ENCODE measurements around the gene ITGA6. TPM values are rescaled to one million over a fixed set of nuclear protein-coding genes. Genes with fewer than 3 reads are reported as not detected.

ITGA6 gene
- polyA plus RNA-seq, 3 donors, result 96.3 to 115 (median 111) TPM

DNA sequence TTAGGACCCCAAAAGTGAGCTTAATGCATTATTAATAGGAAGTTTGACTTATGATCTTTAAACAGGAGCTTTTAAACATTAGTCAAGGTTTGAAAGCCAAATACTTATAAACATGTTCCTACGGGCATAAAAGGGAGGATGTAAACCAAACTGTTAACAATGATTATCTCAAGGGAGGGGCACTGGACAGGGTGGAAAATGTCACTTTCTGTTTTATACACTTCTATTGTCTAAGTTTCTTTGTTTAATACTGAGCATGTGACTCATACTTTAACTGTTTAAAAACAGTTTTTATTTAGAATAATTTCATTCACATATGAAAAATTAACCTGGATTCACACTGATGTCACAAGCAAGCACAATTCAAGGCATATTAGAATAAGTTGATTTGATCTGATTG lies 18.3 kb upstream of the ITGA6 start:
- DNase-seq, result no peak

DNA sequence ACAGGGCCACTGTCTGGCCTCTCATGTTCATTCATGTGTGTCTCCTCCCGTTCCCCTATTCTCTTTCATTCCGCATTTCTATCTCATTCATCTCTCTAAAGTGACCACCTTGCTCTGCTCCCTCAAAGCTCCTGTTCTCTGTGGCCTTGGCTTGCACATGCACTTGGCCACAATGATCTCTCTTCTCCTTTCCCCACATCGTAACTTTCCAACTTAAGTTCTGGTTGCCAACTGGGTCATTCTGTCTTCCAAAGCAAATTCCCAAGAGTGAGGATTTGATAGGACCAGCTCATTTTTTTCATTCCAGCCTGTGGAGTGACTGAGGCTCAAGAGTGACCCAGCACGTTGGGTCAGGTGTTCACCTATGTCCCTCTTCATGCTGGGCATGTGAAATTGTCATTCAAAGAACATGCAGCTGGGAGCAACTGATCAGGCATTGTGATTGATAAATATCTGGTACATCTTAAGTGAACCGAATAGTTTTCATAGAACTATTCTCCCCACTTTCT lies 14.3 kb upstream of the ITGA6 start:
- no peak for DNase-seq

DNA sequence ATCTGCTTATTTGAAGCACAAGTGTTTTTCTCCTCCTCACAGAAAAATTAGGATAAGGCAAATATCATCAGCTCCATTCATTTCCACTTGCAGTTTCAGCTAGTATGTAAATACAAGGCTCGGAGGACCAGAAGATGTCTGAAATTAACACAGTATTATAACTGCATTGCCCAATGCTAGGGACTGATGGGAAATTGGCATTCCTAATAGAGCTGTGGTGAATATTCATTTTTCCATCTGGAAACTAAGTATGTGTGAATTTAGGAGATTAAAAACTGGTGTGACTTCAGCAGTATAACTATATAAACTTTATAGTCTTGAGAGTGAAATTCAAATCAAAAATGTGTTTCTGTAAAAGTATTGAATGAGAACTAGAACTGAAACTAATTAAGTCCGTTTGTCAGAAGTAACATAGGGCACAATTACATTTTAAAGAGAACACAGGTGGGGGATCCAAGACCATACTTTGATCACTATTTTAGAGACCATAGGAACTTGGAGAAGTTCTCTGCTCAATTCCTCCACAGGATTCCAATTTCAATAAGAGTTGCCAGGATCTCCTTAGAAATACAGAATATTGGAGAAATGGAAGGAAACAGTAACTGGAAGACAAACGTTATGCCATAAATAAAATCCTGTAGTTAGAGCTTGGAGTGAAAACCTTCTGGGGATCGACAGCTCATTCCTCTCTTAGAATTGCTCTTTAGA lies 12.1 kb upstream of the ITGA6 start:
- no peak for DNase-seq

DNA sequence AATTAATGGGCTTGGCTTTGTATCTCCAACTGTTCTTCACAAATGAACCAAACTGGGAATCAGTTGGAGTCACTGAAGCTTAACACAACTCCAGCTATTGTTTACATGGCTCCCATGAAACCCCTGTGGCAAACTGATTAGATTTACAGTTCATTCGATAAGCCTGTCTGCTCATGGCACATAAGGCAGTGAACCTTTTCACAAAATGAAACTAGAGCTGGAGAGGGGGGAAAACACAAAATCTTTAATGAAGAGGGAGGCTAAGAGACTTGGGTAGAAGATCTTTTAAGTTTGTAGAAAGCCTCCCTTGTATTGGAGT lies 11.6 kb upstream of the ITGA6 start:
- peak; percentile 75 for DNase-seq

DNA sequence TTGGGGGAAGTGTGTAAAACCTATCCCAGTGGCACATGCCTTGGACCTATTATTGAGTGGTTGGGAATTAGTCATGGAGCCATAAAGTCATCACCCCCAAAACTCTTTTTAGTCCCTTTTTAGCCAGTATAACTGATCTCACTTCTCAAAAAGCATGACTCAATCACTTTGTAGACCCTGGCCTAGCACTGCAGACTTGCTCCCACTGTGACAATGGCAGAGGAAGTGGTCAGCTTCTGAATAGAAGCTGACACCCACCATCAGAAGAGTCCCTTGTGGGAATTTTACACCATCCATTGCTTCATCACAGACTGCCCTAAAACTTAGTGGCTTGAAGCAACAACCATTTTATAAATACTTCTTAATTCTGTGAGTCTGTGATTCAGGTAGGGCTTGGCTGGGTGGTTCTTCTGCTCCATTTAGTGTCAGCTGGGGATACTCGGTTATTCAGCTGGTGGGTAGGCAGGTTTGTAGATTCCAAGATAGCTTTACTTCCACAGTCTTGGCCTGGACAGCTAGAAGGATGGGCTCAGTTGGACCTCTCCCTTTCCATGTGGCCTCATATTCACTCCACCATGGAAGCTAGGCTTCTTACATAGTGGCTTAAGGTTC lies 10.8 kb upstream of the ITGA6 start:
- no peak for DNase-seq

DNA sequence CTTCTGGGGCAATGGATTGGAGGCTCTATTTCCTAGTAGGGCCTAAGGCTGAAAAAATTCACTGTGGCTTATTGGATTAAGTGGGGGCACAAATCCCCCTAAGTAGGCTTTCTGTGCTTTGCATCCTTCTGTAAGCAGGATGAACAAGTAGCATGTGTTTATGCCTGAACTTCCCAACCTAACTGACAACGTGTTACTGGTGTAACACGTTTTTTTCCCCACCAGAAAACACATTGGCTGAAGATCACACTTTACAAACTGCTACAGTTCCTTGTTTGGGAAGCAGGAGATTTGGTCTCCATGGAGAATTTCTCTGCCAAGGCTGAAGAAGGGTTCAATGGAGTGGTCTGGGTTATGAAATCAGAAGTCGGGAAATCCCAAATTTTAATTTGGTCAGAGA lies 7.2 kb upstream of the ITGA6 start:
- no peak for DNase-seq

DNA sequence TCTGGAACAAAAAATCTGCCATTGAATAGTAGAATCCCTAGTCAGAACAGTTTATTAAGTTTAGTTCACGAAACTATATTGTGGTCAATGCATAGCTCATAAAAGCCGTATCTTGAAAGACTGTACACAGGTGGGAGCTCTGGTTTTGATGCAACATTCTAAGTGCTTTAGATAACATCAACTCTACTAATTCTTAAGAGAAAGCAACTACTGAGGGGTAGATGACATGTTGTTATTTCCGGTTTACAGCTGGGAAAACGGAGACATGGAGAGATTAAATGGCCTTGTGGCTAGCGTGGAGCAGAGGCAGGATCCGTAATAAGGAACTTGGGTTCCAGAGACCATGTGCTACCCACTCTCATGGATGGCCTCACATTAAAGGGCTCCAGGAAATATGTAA lies 4.2 kb upstream of the ITGA6 start:
- no peak for DNase-seq

DNA sequence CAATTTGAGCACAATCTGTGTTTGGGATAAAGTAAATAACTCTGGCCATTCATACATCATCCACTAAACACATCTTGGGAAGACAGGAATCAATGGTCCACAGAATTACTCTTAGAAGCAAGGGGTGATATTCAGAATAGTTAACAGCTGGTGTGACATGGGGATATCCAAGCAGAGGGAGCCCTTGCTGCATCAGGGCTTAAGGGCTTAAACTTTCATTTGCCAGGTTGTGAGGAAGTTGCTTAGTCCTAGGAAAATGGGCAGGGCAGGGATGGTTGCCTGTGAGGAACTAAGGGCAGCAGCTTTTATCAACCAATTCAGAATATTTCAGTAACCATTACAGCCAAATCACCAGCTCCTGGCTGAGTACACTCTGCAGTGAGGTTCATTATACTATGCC lies 2.0 kb upstream of the ITGA6 start:
- no peak for DNase-seq

DNA sequence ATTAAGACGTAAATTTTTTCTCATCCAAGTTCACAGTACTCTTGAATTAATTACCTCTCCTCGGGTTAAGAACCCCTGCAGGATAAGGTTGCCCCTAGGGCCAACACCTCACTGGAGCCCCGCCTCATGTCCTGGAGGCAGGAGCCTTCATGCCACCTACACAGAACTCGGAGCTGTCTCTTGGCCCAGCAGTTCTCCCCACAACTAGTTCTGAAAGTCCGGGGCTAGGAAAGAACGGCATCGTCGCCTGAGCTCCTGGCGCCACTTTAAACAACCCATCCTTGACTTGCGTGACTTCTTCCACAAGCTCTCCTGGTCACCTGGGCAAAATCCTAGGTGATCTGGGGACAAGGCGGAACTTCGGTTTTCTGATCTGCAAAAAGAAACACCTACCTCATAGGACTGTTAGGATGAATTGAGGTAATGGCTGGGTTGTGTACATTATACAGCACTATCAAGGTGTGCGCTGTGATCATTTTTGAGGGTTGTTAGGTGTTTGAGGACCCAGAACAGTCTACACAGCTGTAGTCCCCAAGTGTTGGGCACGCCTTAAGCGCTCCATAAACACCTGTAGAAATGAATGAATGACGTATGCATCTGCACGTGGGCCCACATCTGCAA lies 641 bp upstream of the ITGA6 start:
- DNase-seq, result no peak

DNA sequence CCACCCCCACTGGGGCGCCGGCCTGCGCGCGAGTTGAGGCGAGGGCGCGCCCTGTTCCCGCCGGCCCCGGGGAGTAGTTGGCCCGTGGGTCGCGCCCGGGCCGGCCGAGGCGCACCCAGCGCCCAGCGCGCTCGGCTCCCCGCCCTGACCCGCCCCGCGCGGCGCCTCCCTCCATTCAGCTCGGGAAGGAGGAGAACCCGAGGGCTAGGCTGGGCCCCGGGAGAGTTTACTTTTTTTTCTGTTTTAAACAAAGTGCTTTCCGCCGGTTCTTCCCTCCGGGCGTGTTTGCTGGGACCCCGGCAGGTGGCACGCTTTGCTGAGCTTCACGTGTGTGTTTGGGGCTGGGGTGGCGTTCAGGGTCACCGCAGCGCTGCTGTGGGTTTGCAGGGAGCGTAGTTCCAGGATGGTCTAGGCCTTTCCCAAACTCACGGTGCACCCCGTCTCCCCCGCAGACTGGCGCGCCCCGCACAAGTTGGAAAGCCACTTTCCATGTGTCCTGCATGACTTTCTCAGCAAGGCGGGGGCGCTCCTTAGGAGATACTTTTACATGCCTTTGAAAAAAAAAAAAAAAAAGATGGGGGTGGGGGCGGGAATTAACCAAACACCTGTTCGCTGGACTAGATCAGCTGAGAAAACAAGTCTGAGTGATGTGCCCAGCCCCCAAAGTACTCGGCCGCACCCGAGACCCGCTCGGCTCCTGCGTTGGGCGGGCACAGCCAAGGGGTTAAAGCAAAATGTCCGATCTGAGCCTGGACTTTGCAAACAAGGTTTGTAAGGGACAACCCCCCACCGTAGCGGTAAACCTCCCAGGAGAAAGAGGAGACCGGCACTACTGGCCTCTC lies 825 bp downstream of the ITGA6 start:
- DNase-seq, result peak; percentile 50

DNA sequence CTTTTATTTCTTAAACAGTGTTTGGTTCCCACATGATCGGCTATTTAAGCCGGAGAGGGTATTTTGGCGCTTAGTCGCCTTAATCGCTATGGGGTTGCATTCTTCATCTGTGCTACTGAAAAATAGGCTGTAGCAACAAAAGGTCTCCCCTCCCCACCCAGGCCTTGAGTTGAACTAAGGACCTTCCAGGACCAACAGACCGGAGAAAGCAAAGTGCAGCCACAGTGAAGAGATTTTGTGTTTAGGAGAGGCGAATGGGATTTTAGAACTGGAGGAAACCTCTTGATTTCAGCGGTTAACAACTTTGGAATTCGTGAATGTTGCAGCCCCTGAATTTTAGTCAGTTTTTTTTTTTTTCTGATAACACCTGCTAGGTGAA lies 1.4 kb downstream of the ITGA6 start:
- DNase-seq, result no peak

DNA sequence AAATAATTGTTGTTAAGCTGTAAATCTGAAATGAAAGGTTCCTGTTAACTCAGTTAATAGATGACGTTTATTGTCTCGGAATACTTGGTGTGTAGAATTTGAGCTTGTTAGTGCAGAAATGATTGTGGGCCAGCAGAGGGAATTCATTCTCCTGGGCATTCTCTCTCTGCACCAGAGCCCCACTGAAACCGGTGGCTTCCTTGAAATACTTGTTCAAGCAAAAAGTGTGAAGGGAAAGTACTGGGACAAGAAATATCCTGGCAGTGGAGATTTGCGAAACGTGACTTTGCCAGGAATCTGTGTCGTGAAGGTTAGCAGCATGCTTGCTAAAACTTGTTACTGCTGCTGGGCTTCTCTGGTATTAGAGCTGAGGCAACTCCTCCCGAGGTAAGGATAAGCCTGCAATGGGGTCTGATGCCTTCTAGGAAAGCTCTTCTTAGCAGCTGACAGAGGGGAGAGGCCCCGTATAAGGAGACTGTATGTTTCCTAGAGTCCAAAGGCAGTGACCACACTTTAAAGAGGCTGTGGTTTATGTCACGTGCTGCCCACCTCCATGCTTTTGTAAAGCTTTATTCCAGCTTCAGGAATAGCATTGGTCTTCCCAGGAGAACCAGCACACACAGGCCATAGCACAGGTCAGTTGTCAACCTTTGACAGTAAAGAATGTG lies 2.0 kb downstream of the ITGA6 start:
- peak; percentile 37 for DNase-seq

DNA sequence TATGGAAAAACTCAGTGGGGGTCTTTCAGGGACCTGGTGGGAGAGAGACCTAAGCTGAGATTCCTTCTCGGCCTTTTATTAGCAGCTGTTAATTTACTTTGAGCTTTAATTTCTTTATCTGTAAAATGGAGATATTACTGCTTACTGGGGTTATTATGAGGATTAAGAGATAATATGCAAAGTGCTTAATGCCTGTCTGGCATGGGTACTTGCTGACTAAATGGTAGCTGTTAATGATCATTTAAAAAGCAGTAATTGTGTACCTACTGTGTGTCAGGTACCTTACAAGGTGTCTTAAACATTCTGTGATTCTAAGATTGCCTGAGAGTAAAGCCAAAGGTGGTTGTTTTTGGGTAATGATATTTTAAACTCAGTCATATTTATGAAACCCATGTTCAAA lies 2.6 kb downstream of the ITGA6 start:
- DNase-seq, result no peak

DNA sequence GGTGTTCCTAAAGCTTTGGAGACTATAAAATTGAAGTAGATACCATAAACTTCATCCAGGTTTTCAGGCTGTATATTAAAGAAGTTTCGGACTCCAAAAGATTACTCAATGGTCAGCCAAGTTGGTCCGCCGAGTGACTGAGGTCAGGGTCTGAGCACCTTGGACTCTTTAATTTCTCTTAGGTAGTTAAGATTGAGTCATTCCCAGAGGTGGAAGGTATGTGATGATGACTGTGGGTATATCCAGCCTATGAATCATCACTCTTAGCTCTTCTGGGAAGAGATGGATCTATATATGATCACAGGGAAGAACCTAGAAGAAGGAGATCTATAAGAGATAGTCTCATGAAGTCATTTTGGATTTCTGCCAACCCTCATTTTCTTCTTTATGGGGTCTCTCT lies 3.3 kb downstream of the ITGA6 start:
- DNase-seq, result no peak

DNA sequence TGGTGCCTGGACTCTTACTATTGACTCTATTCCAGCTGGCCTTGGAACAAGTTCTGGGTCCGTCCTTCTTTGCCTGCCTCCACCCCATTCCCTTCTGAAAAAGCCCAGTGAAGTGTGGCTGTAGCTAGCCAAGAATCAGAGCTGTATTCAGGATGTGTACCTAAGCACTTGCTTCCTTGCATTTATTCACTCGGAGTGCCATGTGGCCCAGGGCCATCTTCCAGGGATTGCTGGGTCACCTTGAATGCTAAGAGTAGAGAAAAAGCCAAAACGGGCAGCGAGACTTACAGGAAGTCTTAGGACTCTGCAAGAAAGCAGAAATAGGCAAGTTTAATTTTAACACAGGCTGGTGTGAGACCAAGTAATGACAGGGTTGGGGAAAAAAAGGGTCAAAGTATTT lies 4.1 kb downstream of the ITGA6 start:
- no peak for DNase-seq

DNA sequence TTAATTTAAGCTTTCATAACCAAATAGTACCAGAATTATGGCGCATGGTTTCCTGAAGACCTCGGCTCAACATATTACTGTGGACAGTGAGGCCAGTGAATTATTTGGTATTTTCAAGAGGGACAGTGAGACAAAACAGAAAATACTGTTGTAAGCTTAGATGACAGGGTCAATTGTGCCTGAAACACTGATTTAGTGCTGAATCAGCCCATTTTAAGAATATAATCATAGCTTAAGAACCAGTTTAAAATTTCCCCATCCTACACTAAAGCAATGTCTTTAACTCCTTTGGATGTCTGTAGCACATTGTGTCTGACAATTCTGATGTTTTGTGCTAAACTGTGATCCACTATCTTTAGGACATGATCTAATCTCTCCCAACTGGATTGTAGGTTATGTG lies 4.6 kb downstream of the ITGA6 start:
- no peak for DNase-seq

DNA sequence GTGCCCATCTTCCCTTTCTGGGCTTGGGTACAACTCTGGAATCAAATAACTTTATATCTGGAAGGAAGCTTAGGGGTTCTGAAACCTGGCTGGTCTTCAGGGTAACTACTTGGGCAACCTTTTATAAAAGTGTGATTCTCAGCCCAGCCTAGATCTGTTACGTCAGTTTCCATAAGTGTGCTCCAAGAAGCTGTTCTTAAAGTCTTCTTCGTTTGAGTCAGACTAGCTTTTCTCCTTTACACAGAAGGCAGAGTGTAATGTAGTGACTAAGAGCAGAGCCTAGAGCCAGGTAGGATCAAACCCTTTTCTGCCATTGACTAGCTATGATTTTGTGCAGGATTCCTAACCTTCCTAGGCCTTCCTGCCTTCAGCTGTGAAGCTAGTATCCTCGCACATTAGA lies 5.8 kb downstream of the ITGA6 start:
- DNase-seq, result no peak

DNA sequence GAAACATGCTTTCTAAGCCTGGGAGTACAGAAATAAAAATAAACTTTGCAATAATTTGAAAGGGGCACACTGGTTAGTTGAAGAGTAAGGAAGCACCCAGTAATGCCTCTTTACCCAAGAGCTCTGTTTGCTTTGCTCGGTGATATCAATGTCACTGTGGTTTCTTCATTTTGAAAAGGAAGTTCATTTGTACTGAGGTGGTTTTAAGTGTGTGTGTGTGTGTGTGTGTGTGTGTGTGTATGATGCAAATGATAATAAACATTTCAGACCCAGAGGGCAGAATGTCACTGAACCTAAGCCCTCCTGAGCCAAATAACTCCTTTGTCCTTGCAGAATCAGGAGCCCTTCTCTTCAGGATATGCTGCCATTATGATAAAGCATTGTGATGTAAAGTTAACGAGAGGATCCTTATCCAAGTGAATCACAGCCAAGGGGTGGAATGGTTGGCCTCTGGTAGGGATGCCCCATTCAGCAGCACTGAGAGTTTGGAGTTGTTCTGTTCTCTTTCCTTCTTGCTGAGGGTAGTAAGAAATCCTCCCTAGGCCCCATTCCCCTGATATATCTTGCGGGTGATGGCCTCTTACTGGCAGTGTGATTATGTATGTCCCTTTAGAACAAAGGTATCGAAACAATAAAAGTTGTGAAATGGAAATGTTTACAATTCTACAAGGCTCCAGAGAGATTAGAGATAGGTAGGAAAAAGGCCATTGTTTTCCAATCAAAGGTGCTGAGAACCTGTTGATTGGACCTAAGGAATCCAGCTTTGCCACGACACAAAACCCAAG lies 7.6 kb downstream of the ITGA6 start:
- no peak for DNase-seq

DNA sequence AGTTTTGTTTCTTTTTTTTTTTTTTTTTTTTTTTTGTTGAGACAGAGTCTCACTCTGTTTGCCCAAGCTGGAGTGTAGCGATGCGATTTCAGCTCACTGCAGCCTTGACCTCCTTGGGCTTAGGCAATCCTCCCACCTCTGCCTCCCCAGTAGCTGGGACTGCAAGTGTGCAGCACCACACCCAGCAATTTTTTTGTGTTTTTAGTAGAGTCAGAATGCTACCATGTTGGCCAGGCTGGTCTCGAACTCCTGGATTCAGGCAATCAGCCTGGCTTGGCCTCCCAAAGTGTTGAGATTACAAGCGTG lies 8.2 kb downstream of the ITGA6 start:
- no peak for DNase-seq

DNA sequence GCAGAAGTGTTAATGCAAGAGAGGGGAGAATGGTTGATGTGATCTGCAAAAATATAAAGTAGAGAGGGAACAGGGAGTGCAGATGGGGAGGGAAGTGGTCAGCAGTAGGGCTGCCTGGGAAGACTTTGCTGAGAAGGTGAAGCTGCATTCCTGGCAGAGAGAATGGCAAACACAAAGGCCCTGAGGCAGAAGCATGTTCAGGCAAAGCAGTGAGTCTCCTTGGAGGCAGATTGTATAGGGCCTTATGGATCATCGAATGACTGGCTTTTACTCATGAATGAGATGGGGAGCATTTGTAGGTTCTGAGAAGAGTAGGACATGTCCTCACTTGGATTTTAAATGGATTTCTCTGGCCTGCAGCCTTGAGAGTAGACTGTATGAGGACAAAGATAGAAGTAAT lies 9.5 kb downstream of the ITGA6 start:
- DNase-seq, result no peak

Data from renal pelvis (tissue), 4 donors.